HG03095 (cell line): ENCODE measurements around the gene DPF3.

ENCODE experiments used
- ATAC-seq: cut with Tn5 transposase; IDR thresholded peaks from one replicate; pipeline ENCODE4 v1.9.1; 2021; ENCODE audit warnings: moderate library complexity; ENCODE audit not compliant: unreplicated experiment

Gene DPF3

DNA sequence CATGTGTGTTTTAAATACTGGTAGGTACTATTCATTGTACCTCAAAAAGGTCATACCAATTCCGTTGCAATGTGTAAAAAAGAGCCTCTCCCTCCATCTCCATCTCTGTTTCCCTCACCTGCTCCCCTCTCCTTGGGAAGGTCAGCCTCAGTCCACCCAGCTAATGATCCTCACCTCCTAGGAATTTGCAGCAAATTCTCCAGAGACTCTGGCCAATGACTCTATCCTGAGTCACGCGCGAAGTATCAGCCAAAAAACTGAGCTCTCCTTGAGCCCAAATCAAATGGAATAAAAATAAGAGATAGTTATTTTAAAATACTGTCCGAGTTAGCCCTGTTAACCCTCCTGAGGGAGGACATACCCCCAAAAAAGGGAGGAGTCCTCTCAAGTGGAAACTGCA, 148.4 kb downstream of the DPF3 start:
- ATAC-seq = no peak

DNA sequence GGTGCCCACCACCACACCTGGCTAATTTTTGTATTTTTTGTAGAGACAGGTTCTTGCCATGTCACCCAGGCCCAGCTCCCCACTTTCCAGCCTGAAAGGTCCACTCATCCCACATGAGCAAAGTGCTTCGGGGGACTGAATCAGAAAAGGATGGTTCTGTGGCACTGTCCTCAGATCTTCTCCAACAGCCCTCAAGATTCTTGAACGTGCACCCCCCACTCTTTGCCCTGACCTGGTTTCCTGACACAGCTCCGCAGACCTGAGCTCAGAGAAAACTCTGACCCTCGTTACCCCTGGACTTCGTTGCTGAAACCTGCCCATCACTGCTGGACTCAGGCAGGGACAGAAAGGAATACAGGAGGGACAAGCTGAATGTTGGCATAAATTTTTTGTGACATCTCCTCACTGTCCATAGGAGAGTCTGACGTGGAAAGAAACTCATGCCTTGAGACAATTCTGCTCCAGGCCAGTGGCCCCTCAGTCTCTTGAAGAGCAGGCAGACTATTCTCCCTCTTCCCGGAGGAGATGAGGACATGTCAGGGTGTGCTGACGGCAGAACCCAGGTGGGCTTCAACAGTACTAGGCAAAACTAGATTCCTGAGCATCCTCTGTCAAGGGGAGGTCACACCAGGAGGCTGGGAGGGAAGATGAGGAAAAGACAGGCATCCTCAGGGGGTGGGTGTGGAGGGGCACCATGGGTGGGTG, 149.3 kb downstream of the DPF3 start:
- no peak for ATAC-seq

DNA sequence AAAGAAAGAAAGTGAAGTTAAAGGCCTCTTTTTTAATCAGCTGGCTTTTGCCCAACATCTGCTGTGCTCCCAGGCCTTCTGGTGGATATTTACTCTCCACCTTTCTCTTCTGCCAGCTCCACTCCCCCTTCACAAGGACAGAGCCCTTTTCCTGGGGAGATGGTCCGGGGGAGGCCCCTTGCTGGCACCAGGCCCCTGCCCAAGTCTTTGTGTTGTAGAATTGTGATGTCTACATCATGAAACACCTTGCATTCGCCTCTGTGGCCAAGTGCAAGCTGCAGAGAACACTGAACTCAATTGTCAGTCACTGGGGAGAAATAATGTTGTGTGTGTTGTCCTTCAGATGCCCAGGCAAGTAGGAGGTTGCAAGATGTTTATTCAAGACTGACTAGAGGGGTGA, 150.3 kb downstream of the DPF3 start:
- no peak for ATAC-seq

- ATAC-seq = no peak
These were observed 151.1 kb downstream of the DPF3 start for GRCh38 chr14:72742838-72743195.

- no peak for ATAC-seq
These were observed 151.6 kb downstream of the DPF3 start for GRCh38 chr14:72742118-72742837.

- no peak for ATAC-seq
These were observed 152.1 kb downstream of the DPF3 start for GRCh38 chr14:72741826-72742117.

- no peak for ATAC-seq
These were observed 152.7 kb downstream of the DPF3 start for GRCh38 chr14:72740966-72741825.

DNA sequence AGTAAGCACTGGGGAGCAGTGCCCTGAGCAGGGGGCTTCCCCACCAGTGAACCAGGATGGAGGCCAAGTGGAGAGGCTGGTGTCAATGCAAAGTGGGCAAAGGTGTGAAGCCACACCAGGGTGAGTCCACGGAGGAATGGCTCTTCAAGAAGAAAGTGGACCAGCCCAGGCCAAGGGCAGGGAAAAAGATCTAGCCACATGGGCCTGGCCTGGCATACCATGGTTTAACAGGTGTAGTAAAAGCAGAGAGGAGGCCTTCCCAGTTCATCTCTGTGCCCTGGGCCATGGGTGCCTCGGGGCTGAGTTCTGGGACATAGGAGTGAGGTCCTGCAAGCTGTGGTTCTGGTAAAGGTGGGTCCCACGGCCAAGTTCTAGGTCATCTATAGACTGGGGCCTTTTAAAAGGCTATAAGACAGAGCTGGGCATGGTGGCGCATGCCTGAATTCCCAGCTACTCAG, 153.4 kb downstream of the DPF3 start:
- ATAC-seq = no peak

DNA sequence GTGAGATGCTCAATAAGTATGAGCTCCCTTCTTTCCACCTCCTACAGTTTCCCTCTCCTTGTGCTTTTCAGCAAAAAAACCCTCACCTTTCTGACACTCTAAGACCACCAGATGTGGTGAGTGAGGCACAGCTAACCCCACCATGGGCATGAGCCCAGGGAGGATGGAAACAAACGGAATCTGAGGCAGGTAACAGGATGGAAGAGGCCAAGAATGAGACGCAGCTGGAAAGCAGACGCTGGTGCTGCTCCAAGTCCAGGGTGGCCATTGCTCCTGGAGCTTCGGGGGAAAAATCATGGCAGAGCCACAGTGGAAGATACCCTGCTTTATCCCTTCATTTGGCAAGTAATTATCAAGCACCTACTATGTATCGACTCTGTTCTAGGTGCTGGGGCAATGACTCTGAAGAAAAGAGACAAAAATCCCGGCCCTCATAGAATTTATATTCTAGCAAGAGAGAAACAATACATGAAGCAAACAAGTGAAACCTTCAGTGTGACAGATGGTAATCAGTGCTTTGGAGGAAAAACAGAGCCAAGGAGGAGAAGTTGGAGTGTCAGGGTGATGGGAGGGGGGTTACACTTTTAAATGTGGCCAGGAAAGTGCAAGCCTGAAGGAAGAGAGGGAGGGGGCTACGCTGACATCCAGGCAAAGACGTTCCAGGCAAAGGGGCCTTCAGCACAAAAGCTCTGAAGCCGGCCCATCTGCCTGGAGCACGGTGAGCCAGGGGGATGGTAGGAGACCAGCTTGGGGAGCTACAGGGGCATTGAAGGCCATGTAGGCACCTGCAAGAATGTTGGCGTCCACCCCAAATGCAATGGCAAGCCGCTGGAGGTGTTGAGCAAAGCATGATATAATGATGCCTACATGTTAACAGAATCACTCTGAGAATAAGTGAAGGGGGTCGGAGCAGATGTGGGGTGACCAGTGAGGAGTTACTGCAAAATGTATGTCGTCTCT, 154.2 kb downstream of the DPF3 start:
- ATAC-seq = no peak

GRCh38 chr14:72738161-72738611, 155.7 kb downstream of the DPF3 start:
- no peak for ATAC-seq

- ATAC-seq = no peak
These were observed 156.3 kb downstream of the DPF3 start for GRCh38 chr14:72737560-72737943.

DNA sequence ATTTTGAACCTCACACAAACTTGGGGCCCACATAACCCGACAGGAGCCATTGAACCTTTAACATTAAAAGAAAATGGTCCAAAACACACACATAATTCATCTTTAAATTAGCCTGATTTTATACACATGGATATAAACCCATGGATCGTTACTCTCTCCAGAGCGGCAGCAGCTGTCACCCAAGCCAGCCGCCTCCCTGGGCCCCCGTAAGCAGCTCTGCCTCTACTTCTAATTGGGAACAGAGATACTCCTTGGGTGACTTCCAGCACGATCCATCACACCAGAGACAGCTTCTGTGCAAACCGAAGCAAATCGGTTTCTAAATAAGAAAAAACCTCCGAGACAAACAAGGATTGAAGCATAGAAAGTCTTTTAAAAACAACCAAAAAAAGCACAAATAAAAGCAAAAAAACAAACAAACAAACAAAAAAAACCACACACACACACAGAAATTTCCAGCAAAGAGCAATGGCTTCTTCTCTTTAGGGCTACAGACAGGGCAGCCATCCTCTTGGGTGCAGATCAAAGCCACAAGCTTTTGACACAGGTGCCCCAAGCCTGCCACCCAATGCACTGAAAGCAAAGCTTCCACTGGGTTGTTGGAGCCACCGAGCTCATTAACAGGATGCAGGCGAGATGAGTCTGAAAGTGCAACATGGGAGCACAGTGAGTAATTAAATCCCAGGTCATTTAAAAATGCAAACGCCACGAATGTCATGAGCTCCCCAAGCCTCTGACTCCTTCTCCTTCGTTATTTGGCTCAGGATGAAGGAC, 156.9 kb downstream of the DPF3 start:
- ATAC-seq = no peak

GRCh38 chr14:72736308-72736707, 157.6 kb downstream of the DPF3 start:
- no peak for ATAC-seq

DNA sequence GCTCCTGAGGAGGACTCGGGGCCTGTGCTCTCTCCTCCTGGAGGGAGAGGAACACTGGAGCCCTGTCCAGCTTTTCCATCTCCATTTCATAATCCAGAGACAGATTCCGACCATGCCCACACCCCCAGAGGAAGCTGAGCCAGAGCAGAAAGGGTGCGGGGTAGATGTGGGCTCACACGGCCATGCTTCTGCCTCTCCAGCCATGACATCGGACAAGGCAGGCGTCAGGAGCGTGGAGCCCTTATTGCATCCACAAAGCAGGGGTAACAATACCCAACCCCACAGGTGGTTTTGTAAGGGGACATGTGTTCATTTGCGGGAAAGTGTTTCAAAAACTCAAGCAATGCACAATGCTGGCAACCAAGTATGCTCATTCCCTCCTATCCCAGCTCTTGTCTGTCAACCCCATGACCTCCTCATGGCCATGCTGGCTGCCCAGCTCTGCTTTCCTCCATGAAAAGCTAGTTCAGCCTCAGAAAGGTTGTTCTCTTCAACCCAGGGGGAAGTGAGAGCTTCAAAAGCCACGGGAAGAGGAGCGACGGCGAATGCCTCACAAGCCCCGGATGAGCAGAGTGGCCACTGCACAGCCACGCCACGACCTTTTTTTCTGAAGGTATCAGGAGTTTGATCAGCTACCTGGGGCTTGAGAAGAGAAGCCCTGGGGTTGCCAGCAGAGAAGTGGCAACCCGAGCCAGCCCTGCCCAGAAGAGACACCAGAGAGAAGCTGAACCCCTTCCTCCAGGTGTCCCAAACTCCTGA, 161.7 kb downstream of the DPF3 start:
- ATAC-seq = no peak

DNA sequence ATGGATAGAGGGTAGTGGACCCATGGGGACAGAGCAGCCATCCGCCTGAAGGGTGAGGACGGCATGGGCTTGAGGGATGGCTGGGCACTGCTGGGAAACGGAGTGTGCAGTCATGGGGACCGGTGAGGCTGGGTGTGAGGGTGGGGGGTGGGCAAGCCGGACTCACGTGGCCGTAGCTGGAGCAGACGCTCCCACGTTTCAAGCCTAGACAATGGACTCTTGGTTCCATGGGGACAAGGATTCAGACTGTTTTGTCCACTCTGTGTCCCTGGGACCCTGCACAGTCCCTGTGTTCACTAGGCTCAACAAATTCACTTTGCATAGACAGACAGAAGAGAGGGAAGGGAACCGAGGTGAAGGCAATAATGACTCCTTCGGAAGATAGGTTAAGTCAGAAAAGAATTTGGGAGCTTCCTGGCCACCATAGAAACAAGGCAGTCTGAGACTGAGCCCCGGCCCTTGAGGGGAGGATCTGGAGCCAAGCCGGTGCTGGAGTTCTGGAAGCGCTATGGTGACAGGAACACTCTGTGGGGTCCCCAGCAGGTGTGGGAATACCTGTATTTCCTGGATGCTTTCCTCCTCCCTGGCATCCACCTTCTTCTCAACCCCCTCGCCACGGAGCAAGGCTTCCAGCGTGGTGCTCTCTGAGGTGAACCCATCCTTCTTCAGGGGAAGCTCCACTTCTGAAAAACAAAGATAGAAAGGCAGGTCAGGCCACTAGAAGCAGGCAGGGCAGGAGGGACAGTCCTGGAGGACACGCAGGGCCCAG, 162.5 kb downstream of the DPF3 start:
- no peak for ATAC-seq

DNA sequence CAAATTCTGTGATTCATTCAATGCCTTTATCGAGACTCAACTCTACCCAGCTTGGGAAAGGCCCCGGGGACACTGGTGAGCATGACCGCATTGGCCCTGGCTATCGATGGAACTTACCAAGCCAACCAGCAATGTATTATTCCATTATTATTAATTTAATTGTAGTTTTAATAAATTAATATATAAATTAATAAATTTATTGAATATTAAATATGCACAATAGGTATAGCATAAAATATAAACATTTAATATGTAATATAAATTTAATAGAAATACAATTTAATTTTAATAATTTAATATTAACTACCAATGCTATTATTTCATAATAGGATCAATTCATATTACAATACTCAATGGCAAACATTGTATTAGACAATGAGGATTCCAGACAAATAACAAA, 163.4 kb downstream of the DPF3 start:
- ATAC-seq = no peak

- no peak for ATAC-seq
These were observed 167.5 kb downstream of the DPF3 start for GRCh38 chr14:72726444-72726843.

DNA sequence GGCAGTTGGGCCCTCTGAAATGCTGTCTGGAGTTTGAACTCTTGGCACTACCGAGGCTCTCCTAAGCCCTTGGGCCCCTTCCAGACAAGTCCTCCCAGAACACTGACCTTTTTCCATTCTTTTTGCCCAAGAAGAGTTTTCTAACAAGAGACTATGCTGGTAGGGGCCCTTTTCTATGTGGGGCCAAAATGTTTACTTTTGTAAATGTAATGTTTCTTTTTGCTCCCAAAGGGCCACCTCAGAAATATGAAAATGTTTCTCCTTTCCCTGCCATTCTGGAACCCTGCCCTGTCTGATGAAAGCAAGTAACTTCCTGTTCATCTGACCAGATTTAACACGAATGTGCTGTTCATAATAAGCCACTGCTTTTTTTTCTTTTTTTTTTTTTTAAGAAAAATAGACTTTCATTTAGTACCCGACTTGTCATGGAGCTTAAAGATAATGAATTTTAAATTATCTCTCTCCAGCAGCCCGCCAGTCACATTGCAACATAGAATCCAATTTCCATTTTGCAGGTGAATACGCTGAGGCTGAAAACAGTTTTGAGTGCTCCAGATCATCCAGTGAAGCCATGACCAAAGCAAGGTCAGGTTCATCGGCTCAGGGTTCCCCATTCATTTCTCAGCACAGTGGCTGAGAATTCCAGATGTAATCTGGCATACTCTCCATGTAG, 169.9 kb downstream of the DPF3 start:
- no peak for ATAC-seq
